ENCODE results near the gene CDK9.

CDK9 gene

GRCh38 chr9:127785933-127786772, at the start of gene CDK9:
Gene CDK9 (plus strand): TSS chr9:127786034. CDS start chr9:127786149, 115 bp downstream.
- TF ChIP-seq CTCF (IDR thresholded peaks at IDR 0.05; ENCODE audit: poor library complexity, severe bottlenecking): no peak
- H3K36me3 ChIP-seq (ENCODE audit: low read depth): peaks cover 47% of the 10 kb centered on the region
- peak; percentile 81 for ATAC-seq (ENCODE audit: low read depth)

GRCh38 chr9:127738666-127739065, 47.2 kb upstream of the CDK9 start:
- no peaks in the 10 kb centered on the region for H3K9me3 ChIP-seq (ENCODE audit: severe bottlenecking)
- no peak overlapping the region for H3K4me3 ChIP-seq (ENCODE audit: severe bottlenecking)
- ATAC-seq (ENCODE audit: low read depth) (no peak), DNase-seq (ENCODE audit: low spot score) (no peak)
- H3K27ac ChIP-seq (ENCODE audit: poor library complexity, severe bottlenecking): no peak overlapping the region
- H3K36me3 ChIP-seq (ENCODE audit: low read depth): no peaks in the 10 kb centered on the region
- H3K27me3 ChIP-seq (ENCODE audit: insufficient read depth, poor library complexity, severe bottlenecking): no peaks in the 10 kb centered on the region
- TF ChIP-seq CTCF (IDR thresholded peaks at IDR 0.05; ENCODE audit: poor library complexity, severe bottlenecking): no peak
- H3K4me1 ChIP-seq (ENCODE audit: insufficient read depth, poor library complexity, severe bottlenecking): peaks cover 13% of the 10 kb centered on the region

More at GRCh38 chr9:127785933-127786772, at the start of gene CDK9:
- no peaks in the 10 kb centered on the region for H3K9me3 ChIP-seq (ENCODE audit: severe bottlenecking)
- peak within 1 kb of the TSS; percentile 99 for H3K4me3 ChIP-seq (ENCODE audit: severe bottlenecking)
- H3K27ac ChIP-seq (ENCODE audit: poor library complexity, severe bottlenecking): peak within 1 kb of the TSS; percentile 82
- peaks cover 6% of the 10 kb centered on the region for H3K4me1 ChIP-seq (ENCODE audit: insufficient read depth, poor library complexity, severe bottlenecking)
- peak; percentile 88 for DNase-seq (ENCODE audit: low spot score)
- no peaks in the 10 kb centered on the region for H3K27me3 ChIP-seq (ENCODE audit: insufficient read depth, poor library complexity, severe bottlenecking)

- Histone ChIP-seq H3K36me3 (ENCODE audit: low read depth) (no peaks in the 10 kb centered on the region), H3K4me3 (ENCODE audit: severe bottlenecking) (no peak overlapping the region), H3K9me3 (ENCODE audit: severe bottlenecking) (no peaks in the 10 kb centered on the region), H3K27ac (ENCODE audit: poor library complexity, severe bottlenecking) (peak overlapping the region; percentile 38), H3K27me3 (ENCODE audit: insufficient read depth, poor library complexity, severe bottlenecking) (no peaks in the 10 kb centered on the region), H3K4me1 (ENCODE audit: insufficient read depth, poor library complexity, severe bottlenecking) (peaks cover 13% of the 10 kb centered on the region)
- DNase-seq (ENCODE audit: low spot score): no peak
- TF ChIP-seq CTCF (IDR thresholded peaks at IDR 0.05; ENCODE audit: poor library complexity, severe bottlenecking): no peak
- no peak for ATAC-seq (ENCODE audit: low read depth)
Measured at GRCh38 chr9:127739614-127740330, 46.1 kb upstream of the CDK9 start.

GRCh38 chr9:127741831-127742434, 43.9 kb upstream of the CDK9 start:
- Histone ChIP-seq H3K27ac (ENCODE audit: poor library complexity, severe bottlenecking) (peak overlapping the region; percentile 38), H3K36me3 (ENCODE audit: low read depth) (no peaks in the 10 kb centered on the region), H3K4me1 (ENCODE audit: insufficient read depth, poor library complexity, severe bottlenecking) (peaks cover 13% of the 10 kb centered on the region), H3K27me3 (ENCODE audit: insufficient read depth, poor library complexity, severe bottlenecking) (no peaks in the 10 kb centered on the region), H3K4me3 (ENCODE audit: severe bottlenecking) (no peak overlapping the region), H3K9me3 (ENCODE audit: severe bottlenecking) (no peaks in the 10 kb centered on the region)
- DNase-seq (ENCODE audit: low spot score): no peak
- ATAC-seq (ENCODE audit: low read depth): no peak
- TF ChIP-seq CTCF (IDR thresholded peaks at IDR 0.05; ENCODE audit: poor library complexity, severe bottlenecking): no peak
